Esophagus squamous epithelium (tissue), 4 donors: ENCODE results near the gene OGFOD3.

ENCODE experiments used
- CTCF ChIP-seq, 6 experiments: fragments of 450-650 bp in 4 of 6; fragments of 200-600 bp in 2 of 6; sonication (generic) in 2 of 6; IDR thresholded peaks; one replicate each; pipeline ENCODE4 v1.5.1; 2016 to 2019; ENCODE audit warnings: antibody characterized with exemption in 6 of 6, mild to moderate bottlenecking in 4 of 6, moderate library complexity in 4 of 6
- POLR2A ChIP-seq, 4 donors: fragments of 450-650 bp; IDR thresholded peaks; one replicate each; pipeline ENCODE4 v1.6.1; 2017; ENCODE audit warnings: antibody characterized with exemption in 4 of 4, mild to moderate bottlenecking in 4 of 4, moderate library complexity in 3 of 4

- TF ChIP-seq CTCF (IDR thresholded peaks at IDR 0.05), result no peak
- TF ChIP-seq POLR2A (IDR thresholded peaks at IDR 0.05), result no peak
Measured at GRCh38 chr17:82392209-82392920, 26.0 kb downstream of the OGFOD3 start.
